Upper lobe of left lung (tissue), 6 donors: ENCODE results near the gene LIPT2. TPM values are rescaled to one million over a fixed set of nuclear protein-coding genes. Genes with fewer than 3 reads are reported as not detected.

Experiments used
- ATAC-seq, 2 donors: fragments of 200-7000 bp; cut with Tn5 transposase; one replicate each; pipeline ENCODE4 v1.9.1; 2022; ENCODE audit warnings: mild to moderate bottlenecking in 2 of 2, moderate library complexity in 2 of 2; ENCODE audit not compliant: low FRiP score in 2 of 2
- DNase-seq, 2 donors: peaks; one replicate each; pipeline ENCODE4 v3.0.0-alpha.2; 2019 to 2020
- H3K27ac ChIP-seq, 4 donors: fragments of 200-600 bp; sonication (generic); one replicate each; pipeline ENCODE4 v1.5.1; 2016 to 2019
- H3K27me3 ChIP-seq, 4 donors: fragments of 200-600 bp; sonication (generic); one replicate each; pipeline ENCODE4 v1.5.1; 2017 to 2019
- H3K36me3 ChIP-seq, 4 donors: fragments of 200-600 bp; sonication (generic); one replicate each; pipeline ENCODE4 v1.5.1; 2016 to 2019
- H3K4me1 ChIP-seq, 4 donors: fragments of 200-600 bp; sonication (generic); one replicate each; pipeline ENCODE4 v1.5.1; 2018 to 2019
- H3K4me3 ChIP-seq, 4 donors: fragments of 200-600 bp; sonication (generic); one replicate each; pipeline ENCODE4 v1.5.1; 2017 to 2019; ENCODE audit warnings: mild to moderate bottlenecking in 2 of 4, moderate library complexity in 1 of 4
- H3K9me3 ChIP-seq, 4 donors: fragments of 200-600 bp; sonication (generic); one replicate each; pipeline ENCODE4 v1.5.1; 2018 to 2019
- CTCF ChIP-seq, 6 experiments: fragments of 450-650 bp in 4 of 6; fragments of 200-600 bp in 2 of 6; sonication (generic) in 2 of 6; IDR thresholded peaks; one replicate each; pipeline ENCODE4 v1.5.1; 2016 to 2019; ENCODE audit warnings: antibody characterized with exemption in 6 of 6
- EP300 ChIP-seq, 4 donors: sonication (generic); formaldehyde crosslinking; IDR thresholded peaks; one replicate each; pipeline ENCODE4 v1.5.1; 2017; ENCODE audit warnings: antibody characterized with exemption in 4 of 4, control low read depth in 2 of 4
- POLR2A ChIP-seq, 4 donors: fragments of 450-650 bp; IDR thresholded peaks; one replicate each; pipeline ENCODE4 v1.5.1; 2016 to 2017; ENCODE audit warnings: antibody characterized with exemption in 4 of 4, mild to moderate bottlenecking in 2 of 4
- POLR2AphosphoS5 ChIP-seq, 2 donors: sonication (generic); formaldehyde crosslinking; IDR thresholded peaks; one replicate each; pipeline ENCODE4 v1.5.1; 2017; ENCODE audit warnings: antibody characterized with exemption in 2 of 2
- WGBS, 2 donors: methylation state at CpG; one replicate each; pipeline ENCODE4 v1.1.5; 2017 to 2018; 5-methylcytosine and 5-hydroxymethylcytosine counted together
- total RNA-seq, 6 donors: library from RNA; depleted of rRNA in 4 of 6; stranded (reverse); fragments of >200 nt in 4 of 6; gene quantifications; one replicate each; pipeline versions ENCODE4 v1.1.0 to v1.2.1, GENCODE V29; 2016 to 2021
- donor health status: DM: no; HTN: no; CAD: no; lungs with moderate emphysema.
- donor health status: DM: no; HTN: yes; CAD: no; lungs with severe emphysema.

The LIPT2 gene
- total RNA-seq, 6 donors from 2014 or later = 3.3 to 8.5 (median 6.3) TPM

GRCh38 chr11:74466916-74467885, 26.3 kb downstream of the LIPT2 start, which contains the start of gene KCNE3:
KCNE3 (minus strand) TSS chr11:74467549; CDS start chr11:74457563, 9,986 bp downstream.
- TF ChIP-seq POLR2A (IDR thresholded peaks at IDR 0.05) (peak in 1 of 4 donors; percentile 57), POLR2AphosphoS5 (IDR thresholded peaks at IDR 0.05) (no peak)
- peak within 1 kb of the TSS; percentile 49 to 81 (median 63) for H3K4me3 ChIP-seq
- 6 to 10% methylated on average over 18 to 38 of the region's 62 CpGs for WGBS, 2 donors
- H3K36me3 ChIP-seq = no peaks in the 10 kb centered on the region
- DNase-seq (peak; percentile 64 to 90), ATAC-seq (peak; percentile 76 to 89)
- H3K27me3 ChIP-seq = no peaks in the 10 kb centered on the region
- H3K9me3 ChIP-seq = no peaks in the 10 kb centered on the region
- H3K27ac ChIP-seq = peak within 1 kb of the TSS; percentile 42 to 86 (median 84)
- peaks cover 17 to 42% (median 28%) of the 10 kb centered on the region in 4 donors for H3K4me1 ChIP-seq

- ATAC-seq (no peak), DNase-seq (no peak)
- H3K36me3 ChIP-seq = no peaks in the 10 kb centered on the region
- H3K4me1 ChIP-seq = peaks cover 19 to 51% (median 37%) of the 10 kb centered on the region in 4 donors
- TF ChIP-seq CTCF (IDR thresholded peaks at IDR 0.05) = no peak
- TF ChIP-seq POLR2A (IDR thresholded peaks at IDR 0.05) = no peak
- no peak for TF ChIP-seq POLR2AphosphoS5 (IDR thresholded peaks at IDR 0.05)
- TF ChIP-seq EP300 (IDR thresholded peaks at IDR 0.05) = no peak
- H3K27ac ChIP-seq = no peak overlapping the region
- 46 to 63% methylated on average over 2 of the region's 2 CpGs for WGBS, 2 donors
- no peaks in the 10 kb centered on the region for H3K9me3 ChIP-seq
- H3K27me3 ChIP-seq = no peaks in the 10 kb centered on the region
- H3K4me3 ChIP-seq = no peak overlapping the region
These were observed 28.2 kb downstream of the LIPT2 start for GRCh38 chr11:74465291-74465708.

GRCh38 chr11:74464746-74465145, 28.8 kb downstream of the LIPT2 start:
- DNase-seq = no peak
- 80 to 88% methylated on average over 1 of the region's 1 CpG for WGBS, 2 donors
- Histone ChIP-seq H3K9me3 (no peaks in the 10 kb centered on the region), H3K36me3 (no peaks in the 10 kb centered on the region), H3K27ac (no peak overlapping the region), H3K27me3 (no peaks in the 10 kb centered on the region), H3K4me1 (peaks cover 19 to 56% (median 41%) of the 10 kb centered on the region in 4 donors), H3K4me3 (no peak overlapping the region)
- ATAC-seq = no peak
- TF ChIP-seq POLR2A (IDR thresholded peaks at IDR 0.05) (no peak), EP300 (IDR thresholded peaks at IDR 0.05) (no peak), POLR2AphosphoS5 (IDR thresholded peaks at IDR 0.05) (no peak), CTCF (IDR thresholded peaks at IDR 0.05) (no peak)

GRCh38 chr11:74463216-74463615, 30.3 kb downstream of the LIPT2 start:
- WGBS, 2 donors = 86 to 90% methylated on average over 1 of the region's 1 CpG
- ATAC-seq = no peak
- H3K4me3 ChIP-seq = no peak overlapping the region
- no peaks in the 10 kb centered on the region for H3K27me3 ChIP-seq
- DNase-seq = no peak
- peaks cover 14 to 55% (median 39%) of the 10 kb centered on the region in 4 donors for H3K4me1 ChIP-seq
- H3K36me3 ChIP-seq = no peaks in the 10 kb centered on the region
- peak overlapping the region in 2 of 4 donors; percentile 82 to 88 for H3K27ac ChIP-seq
- no peaks in the 10 kb centered on the region for H3K9me3 ChIP-seq
- no peak for TF ChIP-seq EP300 (IDR thresholded peaks at IDR 0.05)
- no peak for TF ChIP-seq POLR2A (IDR thresholded peaks at IDR 0.05)
- no peak for TF ChIP-seq CTCF (IDR thresholded peaks at IDR 0.05)
- TF ChIP-seq POLR2AphosphoS5 (IDR thresholded peaks at IDR 0.05) = no peak

- Histone ChIP-seq H3K27me3 (no peaks in the 10 kb centered on the region), H3K9me3 (no peaks in the 10 kb centered on the region), H3K36me3 (no peaks in the 10 kb centered on the region), H3K4me3 (no peak overlapping the region), H3K4me1 (peaks cover 10 to 51% (median 35%) of the 10 kb centered on the region in 4 donors), H3K27ac (peak overlapping the region; percentile 82 to 89 (median 85))
- ATAC-seq (no peak), DNase-seq (no peak)
- WGBS, 2 donors = 59 to 67% methylated on average over 4 to 5 of the region's 5 CpGs
- TF ChIP-seq CTCF (IDR thresholded peaks at IDR 0.05) (no peak), POLR2AphosphoS5 (IDR thresholded peaks at IDR 0.05) (no peak), POLR2A (IDR thresholded peaks at IDR 0.05) (no peak), EP300 (IDR thresholded peaks at IDR 0.05) (no peak)
These were observed 30.9 kb downstream of the LIPT2 start for GRCh38 chr11:74462631-74463030.
